ENCODE data around the gene SPRED2.

The SPRED2 gene

DNA sequence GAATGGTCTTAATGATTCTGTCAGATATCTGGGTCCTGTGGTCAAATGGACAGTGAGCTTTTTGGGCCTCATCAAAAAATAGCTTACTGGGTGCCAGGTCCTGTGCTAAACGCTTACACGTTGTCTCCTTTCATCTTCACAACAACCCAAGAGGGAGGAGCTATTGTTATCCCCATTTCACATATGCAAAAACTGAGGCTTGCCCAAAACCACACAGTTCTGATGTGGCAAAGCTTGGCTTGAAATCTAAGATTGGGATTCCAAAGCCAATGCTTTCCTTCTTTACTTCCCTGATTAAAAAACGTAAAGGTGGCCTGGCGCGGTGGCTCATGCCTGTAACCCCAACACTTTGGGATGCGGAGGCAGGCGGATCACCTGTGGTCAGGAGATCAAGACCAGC, 135.4 kb downstream of the SPRED2 start:
- Histone ChIP-seq H4K91ac (ENCODE audit: low read depth, low read length, poor library complexity) (no peak overlapping the region), H3K4me2 (ENCODE audit: insufficient read depth, low read length, poor library complexity, severe bottlenecking) (no peak overlapping the region), H3K27me3 (ENCODE audit: control insufficient read depth in 3 of 3, insufficient read depth in 3 of 3, low read depth in 1 of 3, low read length in 3 of 3) (no peaks in the 10 kb centered on the region), H2BK15ac (ENCODE audit: low read length) (no peak overlapping the region), H3K27ac (replicated peaks; ENCODE audit: low read length) (no peak overlapping the region), H3K36me3 (replicated peaks in 1 of 2; ENCODE audit: control insufficient read depth in 2 of 2, insufficient read depth in 2 of 2, low read length in 2 of 2) (no peaks in the 10 kb centered on the region), H3K79me1 (ENCODE audit: low read depth, low read length) (no peaks in the 10 kb centered on the region), H2BK120ac (ENCODE audit: low read depth, low read length) (no peak overlapping the region), H3K4me3 (ENCODE audit: low read length in 2 of 2) (no peak overlapping the region), H2AFZ (ENCODE audit: low read length) (no peak overlapping the region), H3K9ac (ENCODE audit: low read depth, low read length, poor library complexity) (no peak overlapping the region), H2BK5ac (ENCODE audit: low read length) (no peak overlapping the region), H2BK12ac (ENCODE audit: low read length) (no peak overlapping the region), H3K4ac (ENCODE audit: low read length) (no peak overlapping the region), H3K18ac (ENCODE audit: low read length) (no peak overlapping the region), H3K4me1 (ENCODE audit: control insufficient read depth in 2 of 2, insufficient read depth in 1 of 2, low read depth in 1 of 2, low read length in 2 of 2) (peaks cover 28 to 41% of the 10 kb centered on the region in 2 donors), H3K9me3 (replicated peaks in 1 of 2; ENCODE audit: control insufficient read depth in 2 of 2, insufficient read depth in 1 of 2, low read depth in 1 of 2, low read length in 2 of 2) (no peaks in the 10 kb centered on the region), H4K8ac (ENCODE audit: low read depth, low read length) (no peak overlapping the region), H2AK5ac (ENCODE audit: low read depth, low read length) (no peak overlapping the region), H3K14ac (ENCODE audit: low read length) (no peak overlapping the region), H3K23ac (ENCODE audit: low read depth, low read length, poor library complexity) (no peak overlapping the region)
- WGBS, 2 donors (ENCODE audit: extremely low coverage in 2 of 2, insufficient read length in 2 of 2, insufficient replicate concordance in 1 of 2) = no CpG with 5 or more reads among the region's 7 CpGs
- no peak for DNase-seq (ENCODE audit: low spot score)

GRCh38 chr2:65294701-65295100, 137.7 kb downstream of the SPRED2 start:
- DNase-seq (ENCODE audit: low spot score) = no peak
- Histone ChIP-seq H2BK12ac (ENCODE audit: low read length) (no peak overlapping the region), H4K91ac (ENCODE audit: low read depth, low read length, poor library complexity) (no peak overlapping the region), H3K4me2 (ENCODE audit: insufficient read depth, low read length, poor library complexity, severe bottlenecking) (no peak overlapping the region), H2BK5ac (ENCODE audit: low read length) (no peak overlapping the region), H3K23ac (ENCODE audit: low read depth, low read length, poor library complexity) (no peak overlapping the region), H2BK15ac (ENCODE audit: low read length) (no peak overlapping the region), H3K79me1 (ENCODE audit: low read depth, low read length) (no peaks in the 10 kb centered on the region), H3K4ac (ENCODE audit: low read length) (no peak overlapping the region), H4K8ac (ENCODE audit: low read depth, low read length) (no peak overlapping the region), H3K27ac (replicated peaks; ENCODE audit: low read length) (no peak overlapping the region), H2AK5ac (ENCODE audit: low read depth, low read length) (no peak overlapping the region), H3K9ac (ENCODE audit: low read depth, low read length, poor library complexity) (no peak overlapping the region), H3K4me1 (ENCODE audit: control insufficient read depth in 2 of 2, insufficient read depth in 1 of 2, low read depth in 1 of 2, low read length in 2 of 2) (peaks cover 17 to 25% of the 10 kb centered on the region in 2 donors), H3K4me3 (ENCODE audit: low read length in 2 of 2) (no peak overlapping the region), H3K18ac (ENCODE audit: low read length) (no peak overlapping the region), H2AFZ (ENCODE audit: low read length) (peak overlapping the region; percentile 50), H3K9me3 (replicated peaks in 1 of 2; ENCODE audit: control insufficient read depth in 2 of 2, insufficient read depth in 1 of 2, low read depth in 1 of 2, low read length in 2 of 2) (no peaks in the 10 kb centered on the region), H3K27me3 (ENCODE audit: control insufficient read depth in 3 of 3, insufficient read depth in 3 of 3, low read depth in 1 of 3, low read length in 3 of 3) (no peaks in the 10 kb centered on the region), H2BK120ac (ENCODE audit: low read depth, low read length) (no peak overlapping the region), H3K14ac (ENCODE audit: low read length) (no peak overlapping the region), H3K36me3 (replicated peaks in 1 of 2; ENCODE audit: control insufficient read depth in 2 of 2, insufficient read depth in 2 of 2, low read length in 2 of 2) (no peaks in the 10 kb centered on the region)
- WGBS, 2 donors (ENCODE audit: extremely low coverage in 2 of 2, insufficient read length in 2 of 2, insufficient replicate concordance in 1 of 2) = no CpG with 5 or more reads among the region's 6 CpGs

GRCh38 chr2:65294136-65294535, 138.3 kb downstream of the SPRED2 start:
- DNase-seq (ENCODE audit: low spot score) = no peak
- Histone ChIP-seq H3K23ac (ENCODE audit: low read depth, low read length, poor library complexity) (no peak overlapping the region), H2BK120ac (ENCODE audit: low read depth, low read length) (no peak overlapping the region), H3K18ac (ENCODE audit: low read length) (peak overlapping the region; percentile 62), H4K8ac (ENCODE audit: low read depth, low read length) (no peak overlapping the region), H3K4me1 (ENCODE audit: control insufficient read depth in 2 of 2, insufficient read depth in 1 of 2, low read depth in 1 of 2, low read length in 2 of 2) (peaks cover 15 to 25% of the 10 kb centered on the region in 2 donors), H2AK5ac (ENCODE audit: low read depth, low read length) (no peak overlapping the region), H3K79me1 (ENCODE audit: low read depth, low read length) (no peaks in the 10 kb centered on the region), H3K4me2 (ENCODE audit: insufficient read depth, low read length, poor library complexity, severe bottlenecking) (no peak overlapping the region), H3K14ac (ENCODE audit: low read length) (no peak overlapping the region), H2BK5ac (ENCODE audit: low read length) (no peak overlapping the region), H2AFZ (ENCODE audit: low read length) (no peak overlapping the region), H3K4ac (ENCODE audit: low read length) (no peak overlapping the region), H3K9me3 (replicated peaks in 1 of 2; ENCODE audit: control insufficient read depth in 2 of 2, insufficient read depth in 1 of 2, low read depth in 1 of 2, low read length in 2 of 2) (no peaks in the 10 kb centered on the region), H2BK12ac (ENCODE audit: low read length) (no peak overlapping the region), H4K91ac (ENCODE audit: low read depth, low read length, poor library complexity) (no peak overlapping the region), H3K9ac (ENCODE audit: low read depth, low read length, poor library complexity) (no peak overlapping the region), H3K36me3 (replicated peaks in 1 of 2; ENCODE audit: control insufficient read depth in 2 of 2, insufficient read depth in 2 of 2, low read length in 2 of 2) (no peaks in the 10 kb centered on the region), H3K27me3 (ENCODE audit: control insufficient read depth in 3 of 3, insufficient read depth in 3 of 3, low read depth in 1 of 3, low read length in 3 of 3) (no peaks in the 10 kb centered on the region), H2BK15ac (ENCODE audit: low read length) (no peak overlapping the region), H3K27ac (replicated peaks; ENCODE audit: low read length) (no peak overlapping the region), H3K4me3 (ENCODE audit: low read length in 2 of 2) (no peak overlapping the region)
- no CpG with 5 or more reads among the region's 6 CpGs for WGBS, 2 donors (ENCODE audit: extremely low coverage in 2 of 2, insufficient read length in 2 of 2, insufficient replicate concordance in 1 of 2)

GRCh38 chr2:65293376-65293775, 139.0 kb downstream of the SPRED2 start:
- Histone ChIP-seq H2AFZ (ENCODE audit: low read length) (peak overlapping the region; percentile 58), H4K8ac (ENCODE audit: low read depth, low read length) (no peak overlapping the region), H3K4me1 (ENCODE audit: control insufficient read depth in 2 of 2, insufficient read depth in 1 of 2, low read depth in 1 of 2, low read length in 2 of 2) (peaks cover 15 to 25% of the 10 kb centered on the region in 2 donors), H3K36me3 (replicated peaks in 1 of 2; ENCODE audit: control insufficient read depth in 2 of 2, insufficient read depth in 2 of 2, low read length in 2 of 2) (no peaks in the 10 kb centered on the region), H2BK12ac (ENCODE audit: low read length) (no peak overlapping the region), H3K14ac (ENCODE audit: low read length) (no peak overlapping the region), H3K79me1 (ENCODE audit: low read depth, low read length) (no peaks in the 10 kb centered on the region), H2BK15ac (ENCODE audit: low read length) (peak overlapping the region; percentile 3), H3K23ac (ENCODE audit: low read depth, low read length, poor library complexity) (no peak overlapping the region), H3K4me3 (ENCODE audit: low read length in 2 of 2) (no peak overlapping the region), H3K18ac (ENCODE audit: low read length) (peak overlapping the region; percentile 5), H2BK5ac (ENCODE audit: low read length) (no peak overlapping the region), H3K27ac (replicated peaks; ENCODE audit: low read length) (no peak overlapping the region), H3K4me2 (ENCODE audit: insufficient read depth, low read length, poor library complexity, severe bottlenecking) (no peak overlapping the region), H4K91ac (ENCODE audit: low read depth, low read length, poor library complexity) (no peak overlapping the region), H2BK120ac (ENCODE audit: low read depth, low read length) (no peak overlapping the region), H3K4ac (ENCODE audit: low read length) (no peak overlapping the region), H3K9ac (ENCODE audit: low read depth, low read length, poor library complexity) (no peak overlapping the region), H2AK5ac (ENCODE audit: low read depth, low read length) (no peak overlapping the region), H3K27me3 (ENCODE audit: control insufficient read depth in 3 of 3, insufficient read depth in 3 of 3, low read depth in 1 of 3, low read length in 3 of 3) (no peaks in the 10 kb centered on the region), H3K9me3 (replicated peaks in 1 of 2; ENCODE audit: control insufficient read depth in 2 of 2, insufficient read depth in 1 of 2, low read depth in 1 of 2, low read length in 2 of 2) (no peaks in the 10 kb centered on the region)
- WGBS, 2 donors (ENCODE audit: extremely low coverage in 2 of 2, insufficient read length in 2 of 2, insufficient replicate concordance in 1 of 2) = no CpG with 5 or more reads among the region's 5 CpGs
- no peak for DNase-seq (ENCODE audit: low spot score)

All from neuronal stem cell (in vitro differentiated cells).